GM12801 (cell line): ENCODE data around the gene CRYGC.

Source experiments
- CTCF ChIP-seq: IDR thresholded peaks from one replicate; pipeline ENCODE4 v1.5.1; 2011; ENCODE audit warnings: control low read depth; ENCODE audit not compliant: insufficient read length; ENCODE audit errors: extremely low read depth

Gene CRYGC

GRCh38 chr2:208097801-208098200 lies 31.8 kb downstream of the CRYGC start:
- no peak for TF ChIP-seq CTCF

- no peak for TF ChIP-seq CTCF
These were observed 32.3 kb downstream of the CRYGC start for GRCh38 chr2:208097313-208097712.

GRCh38 chr2:208096080-208096479 lies 33.5 kb downstream of the CRYGC start:
- no peak for TF ChIP-seq CTCF

- TF ChIP-seq CTCF: no peak
These were observed 36.5 kb downstream of the CRYGC start for GRCh38 chr2:208093128-208093527.

- no peak for TF ChIP-seq CTCF
These were observed 37.4 kb downstream of the CRYGC start for GRCh38 chr2:208092093-208092832.

GRCh38 chr2:208090420-208090819 lies 39.2 kb downstream of the CRYGC start:
- TF ChIP-seq CTCF: no peak

- TF ChIP-seq CTCF: no peak
These were observed 43.6 kb downstream of the CRYGC start for GRCh38 chr2:208086029-208086428.

- no peak for TF ChIP-seq CTCF
These were observed 45.8 kb downstream of the CRYGC start for GRCh38 chr2:208083807-208084206.
